ENCODE results near the gene COPS9.

The COPS9 gene

GRCh38 chr2:240179941-240180666 is 44.0 kb upstream of the COPS9 start:
- TF ChIP-seq CTCF (IDR thresholded peaks at IDR 0.05; ENCODE audit: extremely low read depth, missing control alignments): no peak

GRCh38 chr2:240179186-240179815 is 43.2 kb upstream of the COPS9 start:
- no peak for DNase-seq (ENCODE audit: low spot score)
- TF ChIP-seq CTCF (IDR thresholded peaks at IDR 0.05; ENCODE audit: extremely low read depth, missing control alignments): no peak

More at GRCh38 chr2:240179941-240180666, 44.0 kb upstream of the COPS9 start:
- no peak for DNase-seq (ENCODE audit: low spot score)

GRCh38 chr2:240178564-240178963 is 42.5 kb upstream of the COPS9 start:
- DNase-seq (ENCODE audit: low spot score): no peak
- TF ChIP-seq CTCF (IDR thresholded peaks at IDR 0.05; ENCODE audit: extremely low read depth, missing control alignments): no peak

- no peak for DNase-seq (ENCODE audit: low spot score)
- TF ChIP-seq CTCF (IDR thresholded peaks at IDR 0.05; ENCODE audit: extremely low read depth, missing control alignments): no peak
Observed at GRCh38 chr2:240174496-240174895, 38.4 kb upstream of the COPS9 start.

- no peak for DNase-seq (ENCODE audit: low spot score)
- TF ChIP-seq CTCF (IDR thresholded peaks at IDR 0.05; ENCODE audit: extremely low read depth, missing control alignments): no peak
Observed at GRCh38 chr2:240172071-240172895, 36.2 kb upstream of the COPS9 start.

- no peak for TF ChIP-seq CTCF (IDR thresholded peaks at IDR 0.05; ENCODE audit: extremely low read depth, missing control alignments)
- no peak for DNase-seq (ENCODE audit: low spot score)
Observed at GRCh38 chr2:240170883-240171282, 34.8 kb upstream of the COPS9 start.

- TF ChIP-seq CTCF (IDR thresholded peaks at IDR 0.05; ENCODE audit: extremely low read depth, missing control alignments): no peak
- no peak for DNase-seq (ENCODE audit: low spot score)
Observed at GRCh38 chr2:240170354-240170735, 34.2 kb upstream of the COPS9 start.
